H1 (cell line): ENCODE results near the gene THBS4. TPM values are rescaled to one million over a fixed set of nuclear protein-coding genes. Genes with fewer than 3 reads are reported as not detected.
A peak's percentile ranks its signal among the peaks of the same experiment; 100 is the strongest.

Experiments
- CTCF ChIA-PET: fragments of 300-600 bp; sonication (Branson Sonifier 250); formaldehyde crosslinking; loops from one replicate; lab custom pipeline; 2021; ENCODE audit not compliant: partially characterized antibody; lab: Charles Lee
- POLR2A ChIA-PET: fragments of 300-600 bp; sonication (Branson Sonifier 250); formaldehyde crosslinking; loops from one replicate; lab custom pipeline; 2021; ENCODE audit warnings: inconsistent platforms; ENCODE audit not compliant: partially characterized antibody; lab: Charles Lee
- DNase-seq, 2 experiments: peaks; one replicate each; pipeline versions ENCODE4 v3.0.0 to v3.0.0-alpha.2; 2010 to 2022; ENCODE audit warnings: low spot score in 2 of 2, low read depth in 1 of 2, mixed read lengths in 1 of 2
- FAIRE-seq: peaks from 2 replicates; lab custom pipeline; 2011; peaks lifted over from hg19 to GRCh38; lab: Jason Lieb, UNC
- H2AFZ ChIP-seq: 2 replicates; pipeline ENCODE4 v1.8.1; 2012; ENCODE audit warnings: low read length, inconsistent platforms
- H2AK5ac ChIP-seq: 2 replicates; pipeline ENCODE4 v1.6.1; 2013; ENCODE audit warnings: low read depth, low read length
- H2BK120ac ChIP-seq: replicated peaks from 2 replicates; pipeline ENCODE3; 2013; ENCODE audit warnings: low read depth, low read length, inconsistent platforms
- H2BK12ac ChIP-seq: 2 replicates; pipeline ENCODE4 v1.6.1; 2013; ENCODE audit warnings: low read depth, low read length
- H2BK15ac ChIP-seq: 2 replicates; pipeline ENCODE4 v1.6.1; 2013; ENCODE audit warnings: low read length
- H2BK20ac ChIP-seq: 2 replicates; pipeline ENCODE4 v1.6.1; 2013; ENCODE audit warnings: low read length
- H2BK5ac ChIP-seq: 2 replicates; pipeline ENCODE4 v1.6.1; 2013; ENCODE audit warnings: low read depth, low read length
- H3K14ac ChIP-seq: 2 replicates; pipeline ENCODE4 v1.6.1; 2013; ENCODE audit warnings: inconsistent platforms; ENCODE audit not compliant: insufficient read length
- H3K18ac ChIP-seq: 2 replicates; pipeline ENCODE4 v1.6.1; 2013; ENCODE audit warnings: low read length; ENCODE audit errors: extremely low read depth
- H3K23ac ChIP-seq: 2 replicates; pipeline ENCODE4 v1.6.1; 2013; ENCODE audit warnings: inconsistent platforms; ENCODE audit not compliant: insufficient read length
- H3K23me2 ChIP-seq: 2 replicates; pipeline ENCODE4 v1.6.1; 2013; ENCODE audit warnings: low read depth, low read length
- H3K27ac ChIP-seq: 2 replicates; pipeline ENCODE4 v1.6.1; 2011; ENCODE audit warnings: low read depth, low read length, inconsistent platforms
- H3K27me3 ChIP-seq, 4 experiments: replicated peaks in 1 of 4; 1 replicate in 1 of 4; 2 replicates in 3 of 4; pipeline versions ENCODE4 v1.6.1 to v1.8.1; 2011 to 2013; ENCODE audit warnings: low read length in 3 of 4, mild to moderate bottlenecking in 3 of 4, inconsistent platforms in 2 of 4, mixed read lengths in 2 of 4, moderate library complexity in 1 of 4; ENCODE audit not compliant: control insufficient read depth in 3 of 4, insufficient read depth in 3 of 4; ENCODE audit errors: extremely low read depth in 1 of 4
- H3K36me3 ChIP-seq, 4 experiments: 2 replicates each; pipeline versions ENCODE4 v1.6.1 to v1.8.1; 2011 to 2013; ENCODE audit warnings: mild to moderate bottlenecking in 4 of 4, low read length in 3 of 4, moderate library complexity in 2 of 4, control low read depth in 1 of 4, inconsistent platforms in 1 of 4; ENCODE audit not compliant: insufficient read depth in 4 of 4, control insufficient read depth in 2 of 4
- H3K4ac ChIP-seq: replicated peaks from 2 replicates; pipeline ENCODE3; 2013; ENCODE audit warnings: low read length, low read depth, mixed read lengths, inconsistent platforms; ENCODE audit not compliant: insufficient read length
- H3K4me1 ChIP-seq, 4 experiments: replicated peaks in 1 of 4; 1 replicate in 1 of 4; 2 replicates in 3 of 4; pipeline versions ENCODE4 v1.6.1 to v1.8.1; 2011 to 2013; ENCODE audit warnings: low read length in 3 of 4, inconsistent platforms in 2 of 4, mixed read lengths in 1 of 4; ENCODE audit not compliant: insufficient read depth in 4 of 4, control insufficient read depth in 3 of 4
- H3K4me2 ChIP-seq, 2 experiments: 2 replicates each; pipeline versions ENCODE4 v1.6.1 to v1.8.1; 2011 to 2013; ENCODE audit warnings: low read depth in 2 of 2, low read length in 2 of 2, control low read depth in 1 of 2, inconsistent platforms in 1 of 2, mild to moderate bottlenecking in 1 of 2; ENCODE audit not compliant: insufficient read depth in 1 of 2
- H3K4me3 ChIP-seq, 4 experiments: fragments of 200-600, 300-600 bp in 1 of 4; sonication (generic), shearing (Covaris generic), sonication (Bioruptor Twin) in 1 of 4; 2 replicates each; pipeline versions ENCODE4 v1.5.1 to v1.8.1; 2011 to 2016; ENCODE audit warnings: low read length in 4 of 4, low read depth in 3 of 4, control low read depth in 2 of 4, inconsistent platforms in 2 of 4, mild to moderate bottlenecking in 2 of 4, mixed read lengths in 1 of 4, moderate library complexity in 1 of 4; ENCODE audit not compliant: insufficient read depth in 2 of 4; ENCODE audit errors: extremely low read depth in 1 of 4
- H3K56ac ChIP-seq: replicated peaks from 2 replicates; pipeline ENCODE3; 2013; ENCODE audit warnings: low read depth, mild to moderate bottlenecking, mixed read lengths, low read length, inconsistent platforms; ENCODE audit not compliant: insufficient read length
- H3K79me1 ChIP-seq: 2 replicates; pipeline ENCODE4 v1.6.1; 2013; ENCODE audit warnings: low read depth, low read length, control low read depth
- H3K79me2 ChIP-seq, 2 experiments: 2 replicates each; pipeline versions ENCODE4 v1.6.1 to v1.8.1; 2012 to 2013; ENCODE audit warnings: low read length in 2 of 2, mild to moderate bottlenecking in 2 of 2, inconsistent platforms in 1 of 2; ENCODE audit not compliant: insufficient read depth in 2 of 2, control insufficient read depth in 1 of 2
- H3K9ac ChIP-seq, 4 experiments: replicated peaks in 1 of 4; 1 replicate in 1 of 4; 2 replicates in 3 of 4; pipeline versions ENCODE4 v1.6.1 to v1.8.1; 2011 to 2013; ENCODE audit warnings: low read depth in 3 of 4, low read length in 3 of 4, control low read depth in 2 of 4, mild to moderate bottlenecking in 2 of 4, moderate library complexity in 2 of 4, inconsistent platforms in 1 of 4; ENCODE audit errors: extremely low read depth in 1 of 4
- H3K9me3 ChIP-seq, 2 experiments: 2 replicates each; pipeline versions ENCODE4 v1.6.1 to v1.8.1; 2012 to 2013; ENCODE audit warnings: mild to moderate bottlenecking in 2 of 2, moderate library complexity in 2 of 2, control low read depth in 1 of 2, inconsistent platforms in 1 of 2, low read depth in 1 of 2, low read length in 1 of 2, mixed read lengths in 1 of 2; ENCODE audit not compliant: insufficient read depth in 2 of 2
- H4K20me1 ChIP-seq, 2 experiments: replicated peaks in 1 of 2; 2 replicates each; pipeline versions ENCODE3 to v1.8.1; 2011 to 2013; ENCODE audit warnings: inconsistent platforms in 2 of 2, low read length in 2 of 2, mild to moderate bottlenecking in 1 of 2; ENCODE audit not compliant: insufficient read depth in 2 of 2, control insufficient read depth in 1 of 2
- H4K5ac ChIP-seq: 2 replicates; pipeline ENCODE4 v1.6.1; 2013; ENCODE audit warnings: low read length, low read depth, mixed read lengths, inconsistent platforms; ENCODE audit not compliant: insufficient read length
- H4K8ac ChIP-seq: 2 replicates; pipeline ENCODE4 v1.8.0; 2013; ENCODE audit warnings: mild to moderate bottlenecking, moderate library complexity, low read length, inconsistent platforms; ENCODE audit not compliant: insufficient read depth; ENCODE audit errors: extremely low read depth
- H4K91ac ChIP-seq: replicated peaks from 2 replicates; pipeline ENCODE3; 2013; ENCODE audit warnings: low read length, mixed read lengths, inconsistent platforms; ENCODE audit not compliant: insufficient read length
- CEBPB ChIP-seq: IDR thresholded peaks from 2 replicates; pipeline ENCODE4 v1.6.1; 2012; ENCODE audit warnings: low read depth, low read length
- CHD2 ChIP-seq: IDR thresholded peaks from 2 replicates; pipeline ENCODE4 v1.6.1; 2012; ENCODE audit warnings: low read length, improper control_type of control experiment
- EGR1 ChIP-seq: IDR thresholded peaks from 2 replicates; pipeline ENCODE4 v1.6.1; 2011; ENCODE audit warnings: low read depth, low read length, borderline replicate concordance
- EZH2 ChIP-seq: fragments of 200-600 bp; sonication (generic); IDR thresholded peaks from 2 replicates; pipeline ENCODE4 v1.7.1; 2012; ENCODE audit warnings: low read depth, mild to moderate bottlenecking, moderate library complexity, low read length, inconsistent platforms; ENCODE audit not compliant: severe bottlenecking
- HDAC2 ChIP-seq, 2 experiments: fragments of 300-600 bp in 1 of 2; sonication (generic) in 1 of 2; IDR thresholded peaks; 2 replicates each; pipeline ENCODE4 v1.6.1; 2011 to 2012; ENCODE audit warnings: low read depth in 2 of 2, low read length in 2 of 2, mild to moderate bottlenecking in 2 of 2, moderate library complexity in 2 of 2, borderline replicate concordance in 1 of 2, inconsistent platforms in 1 of 2
- KDM5A ChIP-seq: fragments of 200-600 bp; IDR thresholded peaks from 2 replicates; pipeline ENCODE4 v1.7.1; 2012; ENCODE audit warnings: mild to moderate bottlenecking, low read length, inconsistent platforms, mixed read lengths
- POU5F1 ChIP-seq: IDR thresholded peaks from 2 replicates; pipeline ENCODE4 v1.6.1; 2011; ENCODE audit warnings: low read depth, mild to moderate bottlenecking, low read length, moderate library complexity
- RAD21 ChIP-seq, 2 experiments: IDR thresholded peaks in 1 of 2; conservative IDR thresholded peaks in 1 of 2; 2 replicates each; pipeline ENCODE4 v1.6.1; 2011; ENCODE audit warnings: low read depth in 2 of 2, low read length in 2 of 2, improper control_type of control experiment in 1 of 2, inconsistent platforms in 1 of 2, mild to moderate bottlenecking in 1 of 2, moderate library complexity in 1 of 2
- RXRA ChIP-seq: IDR thresholded peaks from 2 replicates; pipeline ENCODE4 v1.6.1; 2011; ENCODE audit warnings: low read depth, mild to moderate bottlenecking, low read length, moderate library complexity; ENCODE audit not compliant: insufficient read depth
- TAF1 ChIP-seq: IDR thresholded peaks from 2 replicates; pipeline ENCODE4 v1.6.1; 2011; ENCODE audit warnings: mild to moderate bottlenecking, low read depth, low read length
- TBP ChIP-seq: IDR thresholded peaks from 2 replicates; pipeline ENCODE4 v1.6.1; 2011; ENCODE audit warnings: low read depth, low read length, improper control_type of control experiment
- TCF12 ChIP-seq: IDR thresholded peaks from 2 replicates; pipeline ENCODE4 v1.6.1; 2011; ENCODE audit warnings: low read depth, mild to moderate bottlenecking, low read length
- YY1 ChIP-seq: IDR thresholded peaks from 2 replicates; pipeline ENCODE4 v1.6.1; 2011; ENCODE audit warnings: low read depth, mild to moderate bottlenecking, low read length
- WGBS, 2 experiments: shearing (Covaris generic) in 1 of 2; methylation state at CpG; one replicate each; pipeline versions ENCODE4 v1.1.6 to v1.1.7; 2013 to 2015; ENCODE audit warnings: low lambda C conversion rate in 2 of 2, mixed read lengths in 2 of 2, inconsistent platforms in 1 of 2, low coverage in 1 of 2, missing lambda C conversion rate in 1 of 2; ENCODE audit not compliant: insufficient replicate concordance in 2 of 2, insufficient coverage in 1 of 2, insufficient read length in 1 of 2; ENCODE audit errors: extremely low coverage in 1 of 2, missing lambda C conversion rate in 1 of 2; 5-methylcytosine and 5-hydroxymethylcytosine counted together
- polyA plus RNA-seq, 7 experiments: library from polyadenylated mRNA; depleted of rRNA in 3 of 7; stranded (reverse) in 5 of 7; unstranded in 2 of 7; fragments of >200 nt in 5 of 7; fragments of 200-250 nt in 2 of 7; gene quantifications; 1 replicate in 5 of 7; 2 replicates in 1 of 7; 4 replicates in 1 of 7; pipeline versions ENCODE4 v1.2.1 to v1.2.3, GENCODE V29; 2011 to 2013; ENCODE audit warnings: missing spikeins in 2 of 7, mixed read lengths in 2 of 7
- total RNA-seq: library from RNA; stranded (reverse); fragmentation: NEBNext Ultra II Directional; extraction: Animal tissue kit (Norgen Biotek cat#: 25700); gene quantifications from 2 replicates; pipeline ENCODE4 v1.2.1, GENCODE V29; 2021

The THBS4 gene
- total and polyA plus RNA-seq, 2 of the 8 experiments (the other 6 are each of a cell fraction or from before 2014, with no cell fraction given), result 12.8 to 25.4 TPM

GRCh38 chr5:80105698-80106439 is 70.7 kb downstream of the THBS4 start:
- no peak for DNase-seq
- no peak overlapping the region for H3K9ac ChIP-seq
- no peaks in the 10 kb centered on the region for H3K36me3 ChIP-seq
- H3K9me3 ChIP-seq, result no peaks in the 10 kb centered on the region; a peak in 1 of 4 replicates
- WGBS, 2 experiments, result 90% methylated on average over 7 of the region's 7 CpGs; no CpG with 5 or more reads in 1 of the 2 experiments
- ChIA-PET CTCF (interaction anchor here (0.7 to 1.8 kb wide), 6 partner anchors 11 to 569 kb away, joined by 3 to 5 read pairs (median 3); no protein-coding TSS in a partner anchor), POLR2A (interaction anchor here (0.8 to 1.3 kb wide), 2 partner anchors 9 to 56 kb away, joined by 3 to 5 read pairs; no protein-coding TSS in a partner anchor)
- no peak overlapping the region for H3K23ac ChIP-seq
- H4K5ac ChIP-seq, result no peak overlapping the region
- no peaks in the 10 kb centered on the region for H4K20me1 ChIP-seq
- H3K79me2 ChIP-seq, result no peaks in the 10 kb centered on the region
- H3K23me2 ChIP-seq, result no peaks in the 10 kb centered on the region
- H3K56ac ChIP-seq, result no peak overlapping the region
- no peak for FAIRE-seq
- no peak overlapping the region for H3K18ac ChIP-seq
- H2BK15ac ChIP-seq, result no peak overlapping the region; the same call in 1 of the 2 replicates
- H4K8ac ChIP-seq, result no peak overlapping the region
- H3K27ac ChIP-seq, result no peak overlapping the region
- no peak overlapping the region for H2BK12ac ChIP-seq
- no peak overlapping the region for H3K4me3 ChIP-seq
- H3K14ac ChIP-seq, result no peak overlapping the region
- H3K79me1 ChIP-seq, result no peaks in the 10 kb centered on the region
- no peak overlapping the region for H4K91ac ChIP-seq
- no peak overlapping the region for H3K4ac ChIP-seq
- H3K4me1 ChIP-seq, result peaks cover 6 to 11% (median 9%) of the 10 kb centered on the region in 4 experiments
- H2BK20ac ChIP-seq, result 0 out of 2 replicates have a peak overlapping the region, but pooled peaks have one; percentile 15
- H2BK5ac ChIP-seq, result no peak overlapping the region
- no peak overlapping the region for H2AFZ ChIP-seq
- no peak overlapping the region; the same call in 1 of the 2 replicates for H2AK5ac ChIP-seq
- H3K4me2 ChIP-seq, result no peak overlapping the region
- TF ChIP-seq TAF1 (no peak), HDAC2 (IDR thresholded peaks at IDR 0.05; ENCODE audit: borderline replicate concordance in 1 of 2, low read depth in 2 of 2, low read length in 2 of 2) (no peak), CEBPB (no peak), POU5F1 (no peak), TBP (no peak), KDM5A (no peak), EZH2 (no peak), RAD21 (IDR thresholded peaks at IDR 0.05 in 1 of 2, conservative IDR thresholded peaks at IDR 0.05 in 1 of 2; ENCODE audit: low read depth in 2 of 2, low read length in 2 of 2) (no peak), CHD2 (no peak), TCF12 (no peak), EGR1 (no peak), YY1 (no peak), RXRA (no peak)
- no peaks in the 10 kb centered on the region for H3K27me3 ChIP-seq
- H2BK120ac ChIP-seq, result no peak overlapping the region
